A172 (cell line): ENCODE data around the gene GALNT12. TPM values are rescaled to one million over a fixed set of nuclear protein-coding genes. Genes with fewer than 3 reads are reported as not detected.
A peak's percentile ranks its signal among the peaks of the same experiment; 100 is the strongest.

Experiments used
- DNase-seq: peaks from one replicate; pipeline ENCODE4 v3.0.0-alpha.2; 2015; ENCODE audit warnings: low spot score
- total RNA-seq: library from RNA; depleted of rRNA; stranded (reverse); fragments of >200 nt; shearing (Covaris generic); gene quantifications from 2 replicates; pipeline ENCODE4 v1.2.3, GENCODE V29; 2014

The GALNT12 gene
- total RNA-seq, 1 experiment from 2014 or later: 5.4 TPM

- no peak for DNase-seq
Observed at GRCh38 chr9:98880311-98881015, 73.0 kb downstream of the GALNT12 start.

GRCh38 chr9:98881356-98881755, 73.9 kb downstream of the GALNT12 start:
- no peak for DNase-seq

GRCh38 chr9:98881836-98882568, 74.5 kb downstream of the GALNT12 start:
- peak; percentile 54 for DNase-seq

- no peak for DNase-seq
Observed at GRCh38 chr9:98882569-98882923, 75.1 kb downstream of the GALNT12 start.

GRCh38 chr9:98883276-98883675, 75.8 kb downstream of the GALNT12 start:
- no peak for DNase-seq

- DNase-seq: no peak
Observed at GRCh38 chr9:98884849-98885248, 77.4 kb downstream of the GALNT12 start.

GRCh38 chr9:98885575-98886295, 78.3 kb downstream of the GALNT12 start:
- DNase-seq: peak; percentile 70

GRCh38 chr9:98886691-98887229, 79.3 kb downstream of the GALNT12 start:
- peak; percentile 92 for DNase-seq

- DNase-seq: peak; percentile 67
Observed at GRCh38 chr9:98887918-98888510, 80.5 kb downstream of the GALNT12 start.

GRCh38 chr9:98888801-98889421, 81.4 kb downstream of the GALNT12 start:
- DNase-seq: no peak

- no peak for DNase-seq
Observed at GRCh38 chr9:98890256-98890655, 82.8 kb downstream of the GALNT12 start.

- no peak for DNase-seq
Observed at GRCh38 chr9:98892288-98892687, 84.8 kb downstream of the GALNT12 start.

- no peak for DNase-seq
Observed at GRCh38 chr9:98892690-98893089, 85.2 kb downstream of the GALNT12 start.

GRCh38 chr9:98894171-98894570, 86.7 kb downstream of the GALNT12 start:
- DNase-seq: no peak

GRCh38 chr9:98894761-98895160, 87.3 kb downstream of the GALNT12 start:
- DNase-seq: no peak

GRCh38 chr9:98896632-98897031, 89.2 kb downstream of the GALNT12 start:
- DNase-seq: no peak

GRCh38 chr9:98897745-98898144, 90.3 kb downstream of the GALNT12 start:
- DNase-seq: no peak

- DNase-seq: peak; percentile 83
Observed at GRCh38 chr9:98899408-98900056, 92.1 kb downstream of the GALNT12 start.
